GM18526 (cell line): ENCODE measurements around the gene PFDN6.

Experiments
- POLR2A ChIP-seq: IDR thresholded peaks from 3 replicates; pipeline ENCODE4 v1.6.1; 2011; ENCODE audit not compliant: insufficient read length; ENCODE audit errors: extremely low read depth

PFDN6 gene

GRCh38 chr6:33288921-33289783 is at the start of gene PFDN6, which contains the start of gene WDR46:
TSS of gene PFDN6 (plus strand) at chr6:33289601. CDS start at chr6:33289857, 256 bp downstream.
TSS of gene WDR46 (minus strand) at chr6:33289239. CDS start at chr6:33289170, 69 bp downstream.
- peak; percentile 48 for TF ChIP-seq POLR2A

- no peak for TF ChIP-seq POLR2A
Observed at GRCh38 chr6:33241968-33242367, 47.4 kb upstream of the PFDN6 start.

GRCh38 chr6:33243476-33243875 is 45.9 kb upstream of the PFDN6 start:
- TF ChIP-seq POLR2A: no peak

GRCh38 chr6:33247977-33248642 is 41.3 kb upstream of the PFDN6 start:
- TF ChIP-seq POLR2A: no peak

- TF ChIP-seq POLR2A: no peak
Observed at GRCh38 chr6:33248643-33248931, 40.8 kb upstream of the PFDN6 start.

GRCh38 chr6:33248932-33249731 is 40.3 kb upstream of the PFDN6 start:
- TF ChIP-seq POLR2A: peak; percentile 87

GRCh38 chr6:33249732-33250630 is 39.4 kb upstream of the PFDN6 start:
- TF ChIP-seq POLR2A: no peak

- no peak for TF ChIP-seq POLR2A
Observed at GRCh38 chr6:33250731-33251130, 38.7 kb upstream of the PFDN6 start.

GRCh38 chr6:33251395-33252012 is 37.9 kb upstream of the PFDN6 start:
- TF ChIP-seq POLR2A: no peak

- TF ChIP-seq POLR2A: no peak
Observed at GRCh38 chr6:33252759-33253158, 36.6 kb upstream of the PFDN6 start.

- no peak for TF ChIP-seq POLR2A
Observed at GRCh38 chr6:33254591-33254990, 34.8 kb upstream of the PFDN6 start.

GRCh38 chr6:33259032-33259431 is 30.4 kb upstream of the PFDN6 start:
- no peak for TF ChIP-seq POLR2A

GRCh38 chr6:33264015-33264414 is 25.4 kb upstream of the PFDN6 start:
- TF ChIP-seq POLR2A: no peak

GRCh38 chr6:33271117-33271467 is 18.3 kb upstream of the PFDN6 start:
- TF ChIP-seq POLR2A: no peak
